ENCODE results near the gene THAP11. TPM values are rescaled to one million over a fixed set of nuclear protein-coding genes. Genes with fewer than 3 reads are reported as not detected.

THAP11 gene
- total RNA-seq, 4 donors from 2014 or later: 60.2 to 101 (median 78.3) TPM

DNA sequence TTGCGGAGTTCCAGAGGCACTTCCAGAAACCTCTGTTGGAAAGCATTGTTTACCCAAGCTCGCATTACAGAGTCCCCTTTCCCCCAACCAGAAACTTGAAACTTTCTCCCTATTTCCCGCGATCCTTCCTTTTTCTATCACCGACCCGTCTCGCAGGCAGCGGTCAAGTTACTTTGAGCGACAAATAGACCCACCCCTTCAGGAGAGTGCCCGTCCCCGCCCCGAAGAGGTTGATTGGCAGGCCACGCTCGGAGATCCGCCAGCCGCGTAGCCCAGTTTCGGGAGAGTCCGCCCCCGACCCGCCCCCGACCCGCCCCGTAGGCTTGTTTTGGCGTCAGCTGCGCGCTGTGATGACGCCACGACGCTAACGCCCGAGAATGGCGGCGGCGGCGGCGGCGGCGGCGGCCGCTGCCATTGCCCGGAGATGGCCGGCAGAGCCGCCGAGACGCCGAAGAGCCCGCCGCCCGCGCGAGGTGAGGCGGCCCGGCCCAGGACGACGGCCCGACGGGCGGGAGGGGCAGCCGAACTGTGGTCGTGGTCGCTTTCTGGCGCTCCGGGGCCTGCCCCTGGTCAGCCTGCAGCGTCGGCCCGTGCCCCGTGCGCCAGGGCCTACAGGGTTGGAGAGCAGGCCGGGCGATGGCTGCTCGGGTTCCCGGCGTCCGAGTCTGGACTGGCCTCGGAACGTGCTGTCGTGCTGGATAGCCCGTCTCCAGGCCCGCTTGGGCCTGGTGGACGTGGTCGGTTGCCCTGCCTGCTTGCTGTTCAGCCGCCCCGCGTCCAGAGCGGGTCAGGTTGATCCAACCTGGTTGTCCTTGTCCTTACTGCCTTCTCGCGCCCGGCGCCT, 51.0 kb downstream of the THAP11 start, which contains the start of gene PSKH1:
Gene PSKH1, plus strand, starts transcription at position 356 of the 844 bp plus-strand sequence. CDS start 15,496 bp downstream, outside the sequence.
- peaks cover 46 to 56% (median 53%) of the 10 kb centered on the region in 4 donors for H3K4me1 ChIP-seq
- WGBS: under 1% methylated on average over 17 of the region's 90 CpGs
- peaks cover 0 to 2% (median 0%) of the 10 kb centered on the region in 4 donors for H3K36me3 ChIP-seq
- intact Hi-C loops (cut with DNase I): no loop called here
- no peaks in the 10 kb centered on the region for H3K27me3 ChIP-seq
- H3K4me3 ChIP-seq: peak within 1 kb of the TSS; percentile 83 to 96 (median 94)
- H3K9me3 ChIP-seq: no peaks in the 10 kb centered on the region
- peak within 1 kb of the TSS; percentile 95 to 99 (median 97) for H3K27ac ChIP-seq (replicated peaks in 1 of 4)
- TF ChIP-seq EP300 (IDR thresholded peaks at IDR 0.05) (no peak), POLR2AphosphoS5 (IDR thresholded peaks at IDR 0.05) (peak; percentile 72 to 87), POLR2A (IDR thresholded peaks at IDR 0.05; ENCODE audit: low read depth) (peak; percentile 42), CTCF (IDR thresholded peaks at IDR 0.05) (no peak)
- DNase-seq (ENCODE audit: extremely low spot score): peak; percentile 99

Small RNA genes within 50 kb of the gene (small RNA-seq; reads per million reads assigned to genes)
- gene AC040162.2 (0 reads per million in 3 donors), gene NRN1L (0 reads per million in 3 donors)

Other genes with a start within 250 kb of the THAP11 start
- 1 to 10 TPM in 1 of 4 donors, under 1 TPM in 3; 0.52 to 1.2 (median 0.76) TPM for gene CARMIL2, start 197.2 kb upstream of the THAP11 start, total RNA-seq
- 10 to 100 TPM; 22.0 to 31.6 (median 29.3) TPM for gene ACD, start 182.1 kb upstream of the THAP11 start, total RNA-seq
- 10 to 100 TPM; 11.3 to 22.8 (median 16.0) TPM for gene PARD6A, start 181.4 kb upstream of the THAP11 start, total RNA-seq
- gene ENKD1, start 175.6 kb upstream of the THAP11 start, total RNA-seq: 10 to 100 TPM; 24.5 to 47.3 (median 35.6) TPM
- gene C16orf86, start 175.5 kb upstream of the THAP11 start, total RNA-seq: 10 to 100 TPM in 2 of 4 donors, 1 to 10 TPM in 2; 5.1 to 15.6 (median 9.1) TPM
- gene GFOD2, start 123.0 kb upstream of the THAP11 start, total RNA-seq: 10 to 100 TPM in 3 of 4 donors, 1 to 10 TPM in 1; 9.1 to 24.2 (median 20.8) TPM
- 10 to 100 TPM in 2 of 4 donors, 1 to 10 TPM in 2; 5.8 to 12.2 (median 8.6) TPM for gene RANBP10, start 35.8 kb upstream of the THAP11 start, total RNA-seq
- 1 to 10 TPM in 3 of 4 donors, under 1 TPM in 1; 0.83 to 2.2 (median 1.1) TPM for gene TSNAXIP1, start 35.4 kb upstream of the THAP11 start, total RNA-seq
- gene NUTF2, start 4.6 kb downstream of the THAP11 start, total RNA-seq: 100 to 1,000 TPM; 101 to 246 (median 174) TPM
- 10 to 100 TPM; 30.3 to 50.7 (median 33.2) TPM for gene CENPT, start 5.4 kb downstream of the THAP11 start, total RNA-seq
- gene EDC4, start 30.7 kb downstream of the THAP11 start, total RNA-seq: 10 to 100 TPM; 49.9 to 70.9 (median 52.0) TPM
- gene NRN1L, start 42.6 kb downstream of the THAP11 start, total RNA-seq: 1 to 10 TPM in 1 of 4 donors, under 1 TPM in 1, not detected in 2; 0.99 to 1.7 TPM
- 10 to 100 TPM; 16.1 to 35.4 (median 26.4) TPM for gene PSKH1, start 50.9 kb downstream of the THAP11 start, total RNA-seq
- gene CTRL, start 89.5 kb downstream of the THAP11 start, total RNA-seq: 1 to 10 TPM in 1 of 4 donors, under 1 TPM in 2, not detected in 1; 0.80 to 1.1 (median 0.99) TPM
- 10 to 100 TPM; 17.2 to 51.6 (median 36.1) TPM for gene PSMB10, start 94.5 kb downstream of the THAP11 start, total RNA-seq
- 10 to 100 TPM; 13.9 to 43.1 (median 22.0) TPM for gene LCAT, start 101.8 kb downstream of the THAP11 start, total RNA-seq
- 100 to 1,000 TPM in 1 of 4 donors, 10 to 100 TPM in 3; 65.8 to 142 (median 81.3) TPM for gene SLC12A4, start 126.3 kb downstream of the THAP11 start, total RNA-seq
- gene DPEP3, start 138.2 kb downstream of the THAP11 start, total RNA-seq: under 1 TPM in 1 of 4 donors, not detected in 3; 0.17 TPM
- gene DPEP2, start 157.2 kb downstream of the THAP11 start, total RNA-seq: 1 to 10 TPM; 1.4 to 5.5 (median 3.7) TPM
- not detected for gene DPEP2NB, start 173.6 kb downstream of the THAP11 start, total RNA-seq
- 10 to 100 TPM in 1 of 4 donors, 1 to 10 TPM in 3; 5.0 to 10.1 (median 8.4) TPM for gene DDX28, start 180.9 kb downstream of the THAP11 start, total RNA-seq
- 10 to 100 TPM in 1 of 4 donors, 1 to 10 TPM in 3; 8.4 to 12.5 (median 9.7) TPM for gene DUS2, start 181.0 kb downstream of the THAP11 start, total RNA-seq
- gene NFATC3, start 243.1 kb downstream of the THAP11 start, total RNA-seq: 10 to 100 TPM; 44.6 to 56.8 (median 50.8) TPM